Neutrophil (primary cell): ENCODE measurements around the gene CDK9.
A peak's percentile ranks its signal among the peaks of the same experiment; 100 is the strongest.

Source experiments
- H3K27ac ChIP-seq: fragments of 200-600 bp; sonication (generic); 2 replicates; pipeline ENCODE4 v1.5.1; 2016; ENCODE audit warnings: mild to moderate bottlenecking, moderate library complexity
- H3K27me3 ChIP-seq: fragments of 200-600 bp; sonication (generic); 2 replicates; pipeline ENCODE4 v1.6.0; 2016; ENCODE audit warnings: mild to moderate bottlenecking
- H3K36me3 ChIP-seq: fragments of 200-600 bp; sonication (generic); 2 replicates; pipeline ENCODE4 v1.5.1; 2017
- H3K4me1 ChIP-seq, 2 experiments: fragments of 200-600 bp in 1 of 2; sonication (generic) in 1 of 2; 1 replicate in 1 of 2; 2 replicates in 1 of 2; pipeline versions ENCODE4 v1.5.1 to v1.6.1; 2013 to 2016; ENCODE audit warnings: low read depth in 1 of 2, low read length in 1 of 2, mild to moderate bottlenecking in 1 of 2, moderate library complexity in 1 of 2; ENCODE audit not compliant: control insufficient read depth in 1 of 2, insufficient read depth in 1 of 2
- H3K4me3 ChIP-seq, 2 experiments: fragments of 200-600 bp in 1 of 2; sonication (generic) in 1 of 2; 1 replicate in 1 of 2; 2 replicates in 1 of 2; pipeline ENCODE4 v1.5.1; 2013 to 2016; ENCODE audit warnings: low read depth in 1 of 2, low read length in 1 of 2, mild to moderate bottlenecking in 1 of 2, moderate library complexity in 1 of 2
- H3K9me3 ChIP-seq: fragments of 200-600 bp; sonication (generic); 2 replicates; pipeline ENCODE4 v1.5.1; 2016
- CTCF ChIP-seq: fragments of 200-600 bp; sonication (generic); IDR thresholded peaks from 2 replicates; pipeline ENCODE4 v1.5.1; 2016; ENCODE audit warnings: antibody characterized with exemption

Gene CDK9

DNA sequence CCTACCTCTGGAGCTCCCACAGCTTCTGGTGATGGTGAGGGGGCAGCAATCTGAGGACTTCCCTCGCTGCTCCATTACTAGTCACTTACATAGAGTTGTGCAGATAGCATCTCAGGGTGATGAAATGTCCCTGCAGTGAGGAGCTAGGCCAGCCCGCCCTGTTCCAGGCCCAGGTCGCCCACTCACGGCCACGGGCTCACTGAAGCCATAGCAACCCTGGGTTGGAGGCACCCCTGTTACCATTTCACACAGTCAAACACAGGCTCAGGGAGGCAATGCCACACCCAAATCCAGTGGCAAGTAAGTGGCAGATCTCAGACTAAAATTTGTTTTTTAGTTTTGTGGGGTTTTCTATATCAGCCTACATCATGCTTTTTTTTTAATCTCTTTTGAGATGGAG lies 27.0 kb upstream of the CDK9 start:
- Histone ChIP-seq H3K9me3 (no peaks in the 10 kb centered on the region), H3K4me3 (no peak overlapping the region), H3K27me3 (no peaks in the 10 kb centered on the region), H3K36me3 (peaks cover 76% of the 10 kb centered on the region), H3K27ac (no peak overlapping the region), H3K4me1 (peaks cover 21 to 22% of the 10 kb centered on the region in 2 experiments)
- TF ChIP-seq CTCF = no peak

DNA sequence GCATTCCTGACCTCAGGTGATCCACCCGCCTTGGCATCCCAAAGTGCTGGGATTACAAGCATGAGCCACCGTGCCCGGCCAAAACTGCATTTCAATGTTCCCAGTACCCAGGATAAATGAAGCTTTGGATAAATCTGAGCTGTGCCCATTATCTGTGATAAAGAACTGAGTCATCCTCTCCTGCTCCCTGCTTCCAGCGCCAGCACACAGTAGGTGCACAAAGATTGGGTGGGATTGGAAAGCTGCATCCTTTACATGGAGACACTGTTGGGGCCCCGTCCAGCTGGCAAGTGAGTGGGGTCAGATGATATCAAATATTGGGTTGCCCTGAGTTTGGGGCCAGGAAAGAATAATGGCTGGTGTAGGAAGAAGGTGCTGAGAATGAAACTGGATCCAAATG lies 24.8 kb upstream of the CDK9 start:
- H3K4me1 ChIP-seq = peaks cover 27 to 28% of the 10 kb centered on the region in 2 experiments
- H3K9me3 ChIP-seq = no peaks in the 10 kb centered on the region
- TF ChIP-seq CTCF = no peak
- H3K27ac ChIP-seq = peak overlapping the region; percentile 77
- H3K36me3 ChIP-seq = peaks cover 74% of the 10 kb centered on the region
- H3K4me3 ChIP-seq = no peak overlapping the region
- no peaks in the 10 kb centered on the region for H3K27me3 ChIP-seq

DNA sequence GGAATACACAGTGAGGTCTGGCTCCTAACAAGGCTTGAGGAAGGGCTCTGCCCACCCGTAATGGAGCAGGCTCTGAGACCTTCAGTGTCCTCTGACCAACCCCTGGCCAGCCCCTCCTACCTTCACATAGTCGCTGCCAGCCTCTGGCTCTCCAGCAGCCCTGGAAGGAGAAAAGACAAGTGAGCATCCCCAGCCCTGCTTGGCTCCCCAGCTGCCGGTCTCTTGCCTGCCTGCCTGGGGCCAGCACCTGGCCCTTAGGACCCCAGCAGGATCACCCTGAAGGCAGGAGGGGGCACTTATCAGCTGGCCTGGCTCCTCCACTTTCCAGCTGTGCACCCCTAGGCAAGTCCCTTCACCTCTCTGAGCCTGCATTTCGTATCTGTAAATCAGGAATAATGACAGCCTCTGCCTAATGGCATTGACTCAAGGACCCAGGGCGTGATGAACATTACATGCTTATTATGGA lies 24.3 kb upstream of the CDK9 start:
- Histone ChIP-seq H3K4me3 (peak overlapping the region in 1 of 2 experiments; percentile 18), H3K9me3 (no peaks in the 10 kb centered on the region), H3K4me1 (peaks cover 27 to 28% of the 10 kb centered on the region in 2 experiments), H3K27me3 (no peaks in the 10 kb centered on the region), H3K27ac (peak overlapping the region; percentile 77), H3K36me3 (peaks cover 79% of the 10 kb centered on the region)
- TF ChIP-seq CTCF = no peak

DNA sequence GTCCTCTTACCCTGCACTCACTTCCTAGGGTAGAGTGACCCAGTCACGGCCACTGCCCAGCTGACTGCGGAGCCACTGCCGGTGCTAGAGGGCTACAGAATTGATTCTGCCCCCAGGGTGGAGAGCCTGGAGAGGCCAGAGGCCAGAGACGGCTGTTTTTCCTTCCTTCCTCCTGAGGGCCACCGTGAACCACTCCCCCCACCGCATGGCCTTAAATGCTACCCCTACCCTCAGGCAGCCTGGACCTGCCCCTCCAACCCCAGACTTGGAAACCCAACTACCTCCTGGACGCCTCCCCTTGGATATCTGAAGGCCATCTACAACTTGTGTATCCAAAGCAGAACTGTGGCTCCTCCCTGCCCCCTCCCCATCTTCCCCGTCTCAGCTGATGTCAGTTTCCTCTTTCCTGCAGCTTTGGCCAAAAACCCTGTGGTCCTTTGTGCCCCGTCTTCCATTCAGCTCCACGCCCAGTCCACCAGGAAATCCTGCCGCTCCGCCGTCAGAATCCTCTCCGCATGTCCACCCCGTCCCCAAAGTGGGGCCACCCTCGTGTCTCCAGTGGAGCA lies 23.6 kb upstream of the CDK9 start:
- peaks cover 28 to 32% of the 10 kb centered on the region in 2 experiments for H3K4me1 ChIP-seq
- H3K4me3 ChIP-seq = peak overlapping the region; percentile 18 to 33
- H3K27me3 ChIP-seq = no peaks in the 10 kb centered on the region
- H3K27ac ChIP-seq = peak overlapping the region; percentile 77
- no peak for TF ChIP-seq CTCF
- H3K9me3 ChIP-seq = no peaks in the 10 kb centered on the region
- peaks cover 83% of the 10 kb centered on the region for H3K36me3 ChIP-seq

DNA sequence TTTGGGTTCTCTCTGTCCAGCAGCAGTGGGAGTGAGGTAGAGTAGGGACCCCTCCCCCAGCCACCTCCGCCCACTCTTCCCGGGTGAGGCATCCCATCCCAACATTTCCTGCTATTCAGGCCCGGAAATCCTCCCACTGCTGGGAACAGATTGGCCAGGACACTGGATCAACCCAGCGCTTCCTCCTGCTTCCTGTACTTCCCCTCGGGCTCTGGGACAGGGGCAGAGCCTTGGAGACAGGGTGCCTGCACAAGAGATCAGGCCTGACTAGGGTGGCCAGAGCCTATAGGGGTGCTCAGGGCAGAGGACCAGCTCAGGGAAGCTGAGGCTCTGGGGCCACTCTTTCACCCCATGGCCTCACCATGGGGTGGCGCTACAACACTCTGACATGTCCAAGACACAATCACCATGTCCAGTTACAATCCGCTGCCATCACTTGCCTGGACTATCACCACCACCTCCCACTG lies 21.9 kb upstream of the CDK9 start:
- Histone ChIP-seq H3K4me3 (no peak overlapping the region), H3K9me3 (no peaks in the 10 kb centered on the region), H3K27me3 (no peaks in the 10 kb centered on the region), H3K36me3 (peaks cover 83% of the 10 kb centered on the region), H3K4me1 (peaks cover 45 to 49% of the 10 kb centered on the region in 2 experiments), H3K27ac (peak overlapping the region; percentile 57)
- TF ChIP-seq CTCF = peak; percentile 53
